Endothelial cell of umbilical vein (primary cell): Measurements from ENCODE around the gene NBEAL2.

Source experiments
- CTCF ChIP-seq, 2 donors: IDR thresholded peaks; 1 replicate in 1 of 2; 2 replicates in 1 of 2; pipeline ENCODE4 v1.5.1; 2011; ENCODE audit warnings: low read length in 2 of 2, mild to moderate bottlenecking in 2 of 2, moderate library complexity in 2 of 2, control low read depth in 1 of 2, inconsistent platforms in 1 of 2, low read depth in 1 of 2; ENCODE audit not compliant: insufficient read depth in 1 of 2; ENCODE audit errors: extremely low read depth in 1 of 2
- EZH2 ChIP-seq: IDR thresholded peaks from 2 replicates; pipeline ENCODE4 v1.6.1; 2012; ENCODE audit warnings: borderline replicate concordance, low read depth, mild to moderate bottlenecking, moderate library complexity, low read length, inconsistent platforms; ENCODE audit not compliant: severe bottlenecking
- FOS ChIP-seq: IDR thresholded peaks from 2 replicates; pipeline ENCODE4 v1.6.1; 2011; ENCODE audit warnings: mild to moderate bottlenecking, low read length, moderate library complexity, borderline replicate concordance; ENCODE audit not compliant: insufficient read depth
- GATA2 ChIP-seq: IDR thresholded peaks from 2 replicates; pipeline ENCODE4 v1.7.0; 2011; ENCODE audit warnings: low read depth, mild to moderate bottlenecking, moderate library complexity, mixed read lengths, low read length; ENCODE audit not compliant: insufficient read length, insufficient read depth
- JUN ChIP-seq: IDR thresholded peaks from 2 replicates; pipeline ENCODE4 v1.6.1; 2011; ENCODE audit warnings: borderline replicate concordance, low read depth; ENCODE audit not compliant: insufficient read length, insufficient read depth
- MAX ChIP-seq: IDR thresholded peaks from 2 replicates; pipeline ENCODE4 v1.6.1; 2011; ENCODE audit not compliant: insufficient read depth, insufficient read length
- MYC ChIP-seq: IDR thresholded peaks from one replicate; pipeline ENCODE4 v1.6.1; 2011; ENCODE audit warnings: mild to moderate bottlenecking, low read depth, low read length
- POLR2A ChIP-seq: IDR thresholded peaks from 2 replicates; pipeline ENCODE4 v1.6.1; 2012; ENCODE audit warnings: low read depth, mild to moderate bottlenecking, control low read depth, low read length
- POLR2AphosphoS5 ChIP-seq: IDR thresholded peaks from 2 replicates; pipeline ENCODE4 v1.6.1; 2012; ENCODE audit warnings: low read depth, mild to moderate bottlenecking, control low read depth, low read length, moderate library complexity; ENCODE audit not compliant: insufficient read depth

GRCh38 chr3:47010111-47010712 is 30.7 kb downstream of the NBEAL2 start:
- TF ChIP-seq MYC = no peak
- no peak for TF ChIP-seq CTCF (IDR thresholded peaks at IDR 0.05; ENCODE audit: extremely low read depth in 1 of 2, insufficient read depth in 1 of 2, low read depth in 1 of 2, low read length in 2 of 2)
- TF ChIP-seq POLR2A = no peak
- TF ChIP-seq POLR2AphosphoS5 = no peak
- no peak for TF ChIP-seq MAX
- TF ChIP-seq EZH2 = no peak
- TF ChIP-seq GATA2 = no peak
- no peak for TF ChIP-seq JUN
- TF ChIP-seq FOS = no peak
